Gastroesophageal sphincter (tissue), 3 donors: Measurements from ENCODE around the gene PHF12.

Experiments
- POLR2A ChIP-seq, 2 donors: fragments of 450-650 bp; IDR thresholded peaks; one replicate each; pipeline ENCODE4 v1.6.1; 2017; ENCODE audit warnings: antibody characterized with exemption in 2 of 2, mild to moderate bottlenecking in 2 of 2, moderate library complexity in 1 of 2
- TF ChIP-seq, protein P1 (sequence below), 4 experiments: fragments of 200-600 bp in 2 of 4; fragments of 450-650 bp in 2 of 4; sonication (generic) in 1 of 4; IDR thresholded peaks; one replicate each; pipeline ENCODE4 v1.5.1; 2017 to 2019; ENCODE audit warnings: antibody characterized with exemption in 4 of 4, mild to moderate bottlenecking in 2 of 4, moderate library complexity in 2 of 4

DNA sequence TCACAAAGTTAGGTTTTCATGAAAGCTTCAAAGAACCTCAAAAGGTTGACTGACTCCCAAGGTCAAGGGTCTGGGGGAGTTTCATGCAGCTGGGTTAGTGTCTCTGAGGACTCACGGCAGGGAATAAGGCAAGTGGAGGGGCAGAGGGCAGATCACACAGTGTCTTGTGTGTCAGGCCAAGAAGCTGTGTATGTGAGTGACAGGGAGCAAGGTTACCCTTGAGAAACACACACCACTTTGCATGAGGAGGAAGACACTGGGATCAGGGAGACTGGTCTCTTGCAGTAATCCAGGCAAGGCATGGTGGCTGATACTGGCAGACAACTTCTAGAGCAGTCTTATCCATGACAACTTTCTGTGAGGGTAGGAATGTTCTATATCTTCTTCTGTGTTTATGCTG is 60.1 kb downstream of the PHF12 start:
- TF ChIP-seq, protein P1, sequence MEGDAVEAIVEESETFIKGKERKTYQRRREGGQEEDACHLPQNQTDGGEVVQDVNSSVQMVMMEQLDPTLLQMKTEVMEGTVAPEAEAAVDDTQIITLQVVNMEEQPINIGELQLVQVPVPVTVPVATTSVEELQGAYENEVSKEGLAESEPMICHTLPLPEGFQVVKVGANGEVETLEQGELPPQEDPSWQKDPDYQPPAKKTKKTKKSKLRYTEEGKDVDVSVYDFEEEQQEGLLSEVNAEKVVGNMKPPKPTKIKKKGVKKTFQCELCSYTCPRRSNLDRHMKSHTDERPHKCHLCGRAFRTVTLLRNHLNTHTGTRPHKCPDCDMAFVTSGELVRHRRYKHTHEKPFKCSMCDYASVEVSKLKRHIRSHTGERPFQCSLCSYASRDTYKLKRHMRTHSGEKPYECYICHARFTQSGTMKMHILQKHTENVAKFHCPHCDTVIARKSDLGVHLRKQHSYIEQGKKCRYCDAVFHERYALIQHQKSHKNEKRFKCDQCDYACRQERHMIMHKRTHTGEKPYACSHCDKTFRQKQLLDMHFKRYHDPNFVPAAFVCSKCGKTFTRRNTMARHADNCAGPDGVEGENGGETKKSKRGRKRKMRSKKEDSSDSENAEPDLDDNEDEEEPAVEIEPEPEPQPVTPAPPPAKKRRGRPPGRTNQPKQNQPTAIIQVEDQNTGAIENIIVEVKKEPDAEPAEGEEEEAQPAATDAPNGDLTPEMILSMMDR (IDR thresholded peaks at IDR 0.05), result no peak
- no peak for TF ChIP-seq POLR2A (IDR thresholded peaks at IDR 0.05)
